ENCODE results near the gene PNKP. TPM values are rescaled to one million over a fixed set of nuclear protein-coding genes. Genes with fewer than 3 reads are reported as not detected.

PNKP gene
- total and polyA plus RNA-seq, 2 of the 8 experiments (the other 6 are each of a cell fraction or from before 2014, with no cell fraction given): 45.8 to 105 TPM

- no peak overlapping the region for H2AK5ac ChIP-seq (ENCODE audit: low read depth, low read length)
- no peak overlapping the region for H3K4me2 ChIP-seq (ENCODE audit: insufficient read depth in 1 of 2, low read depth in 2 of 2, low read length in 2 of 2)
- ChIA-PET POLR2A (ENCODE audit: partially characterized antibody) (interaction anchor here (0.7 to 3.1 kb wide), 3 partner anchors 10 to 29 kb away, joined by 3 to 13 read pairs (median 3); partner anchors contain the start of gene PTOV1), CTCF (ENCODE audit: partially characterized antibody) (interaction anchor here (1.1 kb wide), 1 partner anchor 23 kb away, joined by 3 read pairs; no protein-coding TSS in a partner anchor)
- no peak overlapping the region for H3K18ac ChIP-seq (ENCODE audit: extremely low read depth, low read length)
- no peak overlapping the region for H4K8ac ChIP-seq (ENCODE audit: extremely low read depth, insufficient read depth, low read length)
- TF ChIP-seq PHF8 (conservative IDR thresholded peaks at IDR 0.05; ENCODE audit: low read depth, low read length) (no peak), KDM5A (IDR thresholded peaks at IDR 0.05; ENCODE audit: low read length) (no peak), SUZ12 (IDR thresholded peaks at IDR 0.05; ENCODE audit: low read length) (no peak), POLR2A (IDR thresholded peaks at IDR 0.05; ENCODE audit: control extremely low read depth in 1 of 2, low read depth in 2 of 2, low read length in 2 of 2) (no peak), SAP30 (IDR thresholded peaks at IDR 0.05; ENCODE audit: insufficient read depth, insufficient replicate concordance, low read length) (no peak), TCF12 (IDR thresholded peaks at IDR 0.05; ENCODE audit: low read depth, low read length) (no peak)
- peaks cover 3% of the 10 kb centered on the region; the same call in 1 of the 2 replicates for H3K79me1 ChIP-seq (ENCODE audit: low read depth, low read length)
- peaks cover 0 to 3% of the 10 kb centered on the region in 2 experiments for H4K20me1 ChIP-seq (replicated peaks in 1 of 2; ENCODE audit: control insufficient read depth in 1 of 2, insufficient read depth in 2 of 2, low read length in 2 of 2)
- H2BK12ac ChIP-seq (ENCODE audit: low read depth, low read length): no peak overlapping the region
- no peak overlapping the region for H2BK120ac ChIP-seq (replicated peaks; ENCODE audit: low read depth, low read length)
- no peaks in the 10 kb centered on the region for H3K79me2 ChIP-seq (ENCODE audit: control insufficient read depth in 1 of 2, insufficient read depth in 2 of 2, low read length in 2 of 2)
- no peaks in the 10 kb centered on the region for H3K27me3 ChIP-seq (replicated peaks in 1 of 4; ENCODE audit: control insufficient read depth in 3 of 4, extremely low read depth in 1 of 4, insufficient read depth in 3 of 4, low read length in 3 of 4)
- H3K9me3 ChIP-seq (ENCODE audit: insufficient read depth in 2 of 2, low read depth in 1 of 2, low read length in 1 of 2): no peaks in the 10 kb centered on the region
- FAIRE-seq: no peak
- H3K4ac ChIP-seq (replicated peaks; ENCODE audit: insufficient read length, low read depth, low read length): no peak overlapping the region
- peaks cover 3 to 17% (median 8%) of the 10 kb centered on the region in 4 experiments; a peak in 6 of 8 replicates for H3K36me3 ChIP-seq (ENCODE audit: control insufficient read depth in 2 of 4, insufficient read depth in 4 of 4, low read length in 3 of 4)
- no peak overlapping the region for H3K23ac ChIP-seq (ENCODE audit: insufficient read length)
- no peak overlapping the region for H2AFZ ChIP-seq (ENCODE audit: low read length)
- DNase-seq (ENCODE audit: low read depth in 1 of 2, low spot score in 2 of 2): no peak
- no peak overlapping the region for H3K56ac ChIP-seq (replicated peaks; ENCODE audit: insufficient read length, low read depth, low read length)
- no peak overlapping the region for H3K4me3 ChIP-seq (ENCODE audit: extremely low read depth in 1 of 4, insufficient read depth in 2 of 4, low read depth in 3 of 4, low read length in 4 of 4)
- no peak overlapping the region for H2BK15ac ChIP-seq (ENCODE audit: low read length)
- H4K91ac ChIP-seq (replicated peaks; ENCODE audit: insufficient read length, low read length): no peak overlapping the region
- no peak overlapping the region for H2BK20ac ChIP-seq (ENCODE audit: low read length)
- WGBS, 2 experiments (ENCODE audit: extremely low coverage in 1 of 2, insufficient coverage in 1 of 2, insufficient read length in 1 of 2, insufficient replicate concordance in 2 of 2, low coverage in 1 of 2, low lambda C conversion rate in 2 of 2, missing lambda C conversion rate in 1 of 2): 91% methylated on average over 11 of the region's 11 CpGs; no CpG with 5 or more reads in 1 of the 2 experiments
- H4K5ac ChIP-seq (ENCODE audit: insufficient read length, low read depth, low read length): no peak overlapping the region
- no peaks in the 10 kb centered on the region for H3K23me2 ChIP-seq (ENCODE audit: low read depth, low read length)
- no peak overlapping the region for H2BK5ac ChIP-seq (ENCODE audit: low read depth, low read length)
- no peak overlapping the region for H3K14ac ChIP-seq (ENCODE audit: insufficient read length)
- no peaks in the 10 kb centered on the region for H3K4me1 ChIP-seq (replicated peaks in 1 of 4; ENCODE audit: control insufficient read depth in 3 of 4, insufficient read depth in 4 of 4, low read length in 3 of 4)
- no peak overlapping the region for H3K9ac ChIP-seq (replicated peaks in 1 of 4; ENCODE audit: extremely low read depth in 1 of 4, low read depth in 3 of 4, low read length in 3 of 4)
- no peak overlapping the region for H3K27ac ChIP-seq (ENCODE audit: low read depth, low read length)
Observed at GRCh38 chr19:49840321-49840720, 27.1 kb downstream of the PNKP start.

Data from H1 (cell line).